ENCODE data around the gene GNAT2.

- no peak for TF ChIP-seq CTCF (IDR thresholded peaks at IDR 0.05)
- no peak for TF ChIP-seq EP300 (IDR thresholded peaks at IDR 0.05)
- TF ChIP-seq POLR2A (IDR thresholded peaks at IDR 0.05), result no peak
Observed at GRCh38 chr1:109567877-109568672, 51.3 kb downstream of the GNAT2 start.
